Measurements from ENCODE around the gene CHRDL2. TPM values are rescaled to one million over a fixed set of nuclear protein-coding genes. Genes with fewer than 3 reads are reported as not detected.

CHRDL2 gene
- total and polyA plus RNA-seq, 7 donors, result 6.1 to 45.1 (median 14.6) TPM; not detected in 1

- Histone ChIP-seq H3K4me3 (no peak overlapping the region), H3K4me1 (peaks cover 0 to 8% (median 0%) of the 10 kb centered on the region in 4 donors), H3K9me3 (no peaks in the 10 kb centered on the region), H3K27ac (no peak overlapping the region), H3K36me3 (peaks cover 0 to 84% (median 14%) of the 10 kb centered on the region in 4 donors), H3K27me3 (no peaks in the 10 kb centered on the region)
- DNase-seq, result no peak
- intact Hi-C loops (cut with DNase I), result no loop called here
- 95% methylated on average over 13 of the region's 13 CpGs for WGBS, 2 donors
- TF ChIP-seq EP300 (IDR thresholded peaks at IDR 0.05) (no peak), POLR2A (IDR thresholded peaks at IDR 0.05) (no peak), CTCF (IDR thresholded peaks at IDR 0.05) (no peak), POLR2AphosphoS5 (IDR thresholded peaks at IDR 0.05) (no peak)
Measured at GRCh38 chr11:74703211-74703610, 28.0 kb downstream of the CHRDL2 start.

- Histone ChIP-seq H3K27me3 (no peaks in the 10 kb centered on the region), H3K36me3 (peaks cover 0 to 77% (median 10%) of the 10 kb centered on the region in 4 donors), H3K4me3 (no peak overlapping the region), H3K27ac (peak overlapping the region in 3 of 4 donors; percentile 47 to 91 (median 86)), H3K4me1 (peaks cover 0 to 12% (median 4%) of the 10 kb centered on the region in 4 donors), H3K9me3 (no peaks in the 10 kb centered on the region)
- DNase-seq, result peak; percentile 86
- 43 to 52% methylated on average over 15 of the region's 15 CpGs for WGBS, 2 donors
- intact Hi-C loops (cut with DNase I), result loop anchor here (1.0 kb wide), 1 partner anchor 24 kb away; no protein-coding TSS in a partner anchor
- TF ChIP-seq POLR2A (IDR thresholded peaks at IDR 0.05), result no peak
- peak in 1 of 4 donors; percentile 8 for TF ChIP-seq POLR2AphosphoS5 (IDR thresholded peaks at IDR 0.05)
- peak; percentile 81 to 92 (median 89) for TF ChIP-seq CTCF (IDR thresholded peaks at IDR 0.05)
Measured at GRCh38 chr11:74702383-74703007, 28.7 kb downstream of the CHRDL2 start.

- Histone ChIP-seq H3K27ac (peak overlapping the region in 2 of 4 donors; percentile 86 to 91), H3K36me3 (peaks cover 0 to 67% (median 8%) of the 10 kb centered on the region in 4 donors), H3K27me3 (no peaks in the 10 kb centered on the region), H3K4me1 (peaks cover 0 to 24% (median 15%) of the 10 kb centered on the region in 4 donors), H3K9me3 (no peaks in the 10 kb centered on the region), H3K4me3 (no peak overlapping the region)
- TF ChIP-seq EP300 (IDR thresholded peaks at IDR 0.05) (no peak), POLR2A (IDR thresholded peaks at IDR 0.05) (no peak), CTCF (IDR thresholded peaks at IDR 0.05) (no peak)
- intact Hi-C loops (cut with DNase I), result no loop called here
- no peak for DNase-seq
- 49 to 71% methylated on average over 8 of the region's 8 CpGs for WGBS, 2 donors
Measured at GRCh38 chr11:74701351-74701750, 29.9 kb downstream of the CHRDL2 start.

GRCh38 chr11:74699615-74700396, 31.4 kb downstream of the CHRDL2 start:
- Histone ChIP-seq H3K36me3 (peaks cover 0 to 52% (median 6%) of the 10 kb centered on the region in 4 donors), H3K27me3 (no peaks in the 10 kb centered on the region), H3K27ac (peak overlapping the region in 3 of 4 donors; percentile 24 to 91 (median 86)), H3K4me3 (no peak overlapping the region), H3K4me1 (peaks cover 0 to 39% (median 27%) of the 10 kb centered on the region in 4 donors), H3K9me3 (no peaks in the 10 kb centered on the region)
- WGBS, 2 donors, result 78 to 88% methylated on average over 9 of the region's 9 CpGs
- TF ChIP-seq CTCF (IDR thresholded peaks at IDR 0.05), result no peak
- DNase-seq, result no peak
- intact Hi-C loops (cut with DNase I), result no loop called here
